HG03565 (cell line): ENCODE results near the gene MAN2A2.
"Not testable (repeated sequence)": the region's sequence is repeated elsewhere in the genome, so short reads cannot be mapped to it uniquely, and the experiment has no call there.

ENCODE experiments used
- ATAC-seq: cut with Tn5 transposase; IDR thresholded peaks from one replicate; pipeline ENCODE4 v1.9.1; 2021; ENCODE audit warnings: mild to moderate bottlenecking, moderate library complexity; ENCODE audit not compliant: unreplicated experiment

Gene MAN2A2

DNA sequence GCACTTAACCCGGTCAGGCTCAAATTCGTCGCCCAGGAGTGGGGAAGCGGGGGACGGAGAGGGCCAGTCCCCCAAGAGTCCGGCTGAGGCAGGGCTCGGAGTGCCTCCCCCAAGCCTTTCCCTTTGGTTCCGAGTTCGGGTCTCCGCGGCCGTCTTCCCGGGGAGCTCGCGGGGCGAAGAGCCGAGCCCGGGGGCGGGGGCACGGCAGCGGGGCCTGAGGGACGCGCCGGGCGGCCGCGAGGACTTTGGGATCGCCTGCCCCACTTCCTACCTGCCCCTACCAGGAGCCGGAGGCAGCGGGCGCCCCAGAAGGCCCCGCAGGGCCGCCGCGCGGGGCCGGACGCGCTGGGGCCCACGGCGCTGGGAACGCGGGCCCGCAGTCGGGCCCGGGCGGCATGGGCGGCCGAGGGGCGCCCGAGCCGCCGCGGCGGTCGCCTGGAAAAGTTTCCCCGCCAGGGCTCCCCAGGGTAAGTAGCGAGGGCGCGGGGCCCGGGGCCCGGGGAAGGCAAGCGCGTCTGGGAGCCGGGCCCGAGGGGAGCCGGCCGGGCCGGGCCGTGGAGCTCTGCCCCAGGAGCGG, 31.9 kb upstream of the MAN2A2 start:
- ATAC-seq, result no peak

DNA sequence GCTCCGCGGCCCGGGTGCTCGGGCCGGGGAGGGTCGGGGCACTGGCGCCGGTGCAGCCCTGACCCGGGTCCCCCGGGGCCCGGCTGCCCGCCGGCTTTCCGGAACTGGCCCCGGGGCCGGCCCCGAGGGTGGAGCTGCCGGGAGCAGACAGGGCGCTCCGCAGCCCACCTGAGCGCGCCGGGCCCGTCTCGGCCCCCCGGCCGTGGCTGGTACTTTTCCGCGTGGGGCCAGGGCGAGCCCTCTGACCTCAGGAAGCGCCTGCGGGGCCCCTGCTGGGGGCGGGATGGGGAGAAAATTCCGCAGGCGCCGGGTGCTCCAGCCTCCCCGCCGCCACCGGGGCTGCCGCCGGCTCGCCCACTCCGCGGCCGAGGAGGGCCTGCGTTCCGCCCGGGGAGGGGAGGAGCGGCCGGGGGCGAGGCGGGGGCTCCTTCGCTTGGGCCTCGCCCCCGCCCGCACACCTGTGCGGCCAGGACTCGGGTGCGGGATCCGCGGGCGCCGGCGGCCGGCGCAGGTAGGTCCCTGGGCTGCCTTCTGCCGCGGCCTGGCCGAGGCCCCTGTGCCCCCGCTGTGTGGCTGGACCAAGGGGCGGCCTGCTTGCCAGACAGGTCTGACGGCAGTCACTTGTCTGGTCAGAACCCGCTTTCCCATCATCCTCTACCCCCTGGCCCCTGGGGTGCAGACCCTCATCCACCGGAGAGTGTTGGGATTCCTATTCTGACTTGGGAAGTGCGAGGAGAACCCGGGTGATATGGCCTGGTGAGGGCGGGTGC, 31.2 kb upstream of the MAN2A2 start:
- ATAC-seq, result no peak

- ATAC-seq, result no peak
Observed at GRCh38 chr15:90872486-90873184, 30.5 kb upstream of the MAN2A2 start.

GRCh38 chr15:90873488-90873997, 29.6 kb upstream of the MAN2A2 start:
- ATAC-seq, result no peak

DNA sequence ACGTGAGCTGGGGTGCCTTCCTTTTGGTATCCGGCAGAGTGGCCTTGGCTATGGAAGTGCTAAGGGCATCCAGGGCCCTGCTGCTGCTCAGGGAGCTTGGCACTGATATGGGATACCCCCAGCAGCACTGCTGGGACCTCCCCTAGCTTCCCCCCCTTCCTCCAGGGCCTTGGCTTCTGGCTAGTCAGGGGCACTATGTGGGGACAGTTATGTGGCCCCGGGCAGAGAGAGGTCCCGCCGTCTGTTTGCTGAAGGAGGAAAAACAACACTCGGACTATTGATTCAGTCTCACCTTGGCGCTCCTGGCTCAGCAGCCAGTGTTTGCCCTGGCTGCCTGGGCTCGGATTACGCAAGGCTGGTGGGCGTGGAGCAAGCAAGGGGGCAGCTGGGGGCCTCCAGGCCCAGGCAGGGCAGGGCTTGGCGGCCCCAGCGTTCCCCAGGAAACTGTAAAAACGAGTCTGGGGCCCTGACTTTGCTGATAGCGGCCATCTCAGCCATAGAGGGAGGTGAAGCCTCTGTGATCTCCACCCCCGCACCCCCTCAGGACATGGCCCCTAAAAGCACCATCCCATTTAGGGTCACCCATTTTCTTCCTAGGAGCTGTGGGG, 29.0 kb upstream of the MAN2A2 start:
- no peak for ATAC-seq

GRCh38 chr15:90874986-90875385, 28.1 kb upstream of the MAN2A2 start:
- ATAC-seq, result not testable (repeated sequence)

GRCh38 chr15:90875549-90875981, 27.5 kb upstream of the MAN2A2 start:
- ATAC-seq, result no peak

DNA sequence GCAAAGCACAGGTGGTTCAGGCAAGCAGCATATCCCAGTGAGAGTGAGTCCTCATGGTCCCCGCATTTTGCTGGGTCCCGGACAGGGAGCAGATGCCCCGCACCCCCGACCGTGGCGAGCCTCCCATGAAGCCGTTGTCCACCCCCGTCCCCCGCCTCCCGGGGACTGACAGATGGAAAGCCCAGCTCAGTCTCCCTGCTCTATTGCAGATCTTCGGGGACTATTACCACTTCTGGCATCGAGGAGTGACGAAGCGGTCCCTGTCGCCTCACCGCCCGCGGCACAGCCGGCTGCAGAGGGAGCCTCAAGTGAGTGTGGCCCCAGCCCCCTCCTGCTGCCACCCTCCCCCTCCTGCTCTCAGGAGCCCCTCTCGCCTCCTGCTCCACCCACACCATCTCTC, 27.1 kb upstream of the MAN2A2 start:
- no peak for ATAC-seq

GRCh38 chr15:90876512-90877170, 26.5 kb upstream of the MAN2A2 start:
- no peak for ATAC-seq

DNA sequence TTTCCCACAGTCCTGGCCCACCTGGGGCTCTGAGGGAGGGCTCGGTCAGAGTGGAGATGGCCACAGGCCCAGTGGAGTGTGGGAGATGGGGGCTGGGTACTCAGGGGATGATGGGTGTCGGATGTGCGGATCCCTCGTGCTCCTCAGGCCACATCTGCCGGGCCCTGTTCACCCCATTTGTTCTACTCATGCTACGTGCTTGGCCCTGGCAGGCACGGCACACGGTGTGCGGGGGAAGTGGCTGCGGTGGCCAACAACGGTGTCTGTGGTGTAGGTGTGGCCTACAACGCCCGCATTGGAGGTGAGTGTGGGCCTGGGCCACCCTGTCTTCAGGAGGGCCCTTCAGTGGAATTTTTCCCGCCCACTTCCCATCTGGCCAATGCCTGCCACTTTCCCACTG, 25.8 kb upstream of the MAN2A2 start:
- ATAC-seq, result no peak

- ATAC-seq, result no peak
Observed at GRCh38 chr15:90877996-90878395, 25.1 kb upstream of the MAN2A2 start.

GRCh38 chr15:90878660-90879059, 24.4 kb upstream of the MAN2A2 start:
- ATAC-seq, result no peak

DNA sequence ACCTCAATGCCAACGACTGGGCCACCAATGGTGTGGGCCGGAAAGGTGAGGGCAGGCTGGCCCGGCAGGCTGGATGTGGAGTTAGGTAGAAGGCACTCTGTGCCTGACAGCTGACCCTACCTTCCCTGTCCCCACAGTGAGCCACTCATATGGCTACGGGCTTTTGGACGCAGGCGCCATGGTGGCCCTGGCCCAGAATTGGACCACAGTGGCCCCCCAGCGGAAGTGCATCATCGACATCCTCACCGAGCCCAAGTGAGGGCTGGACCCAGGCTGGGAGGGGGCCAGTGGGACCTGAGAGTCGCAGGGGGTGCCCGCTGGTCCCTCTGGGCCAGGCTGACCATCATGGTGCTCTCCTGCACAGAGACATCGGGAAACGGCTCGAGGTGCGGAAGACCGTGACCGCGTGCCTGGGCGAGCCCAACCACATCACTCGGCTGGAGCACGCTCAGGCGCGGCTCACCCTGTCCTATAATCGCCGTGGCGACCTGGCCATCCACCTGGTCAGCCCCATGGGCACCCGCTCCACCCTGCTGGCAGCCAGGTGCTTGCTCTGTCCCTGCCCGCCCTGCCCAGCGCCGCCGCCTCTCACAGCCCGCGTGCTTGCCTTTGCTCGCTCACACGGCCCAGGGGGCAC, 23.3 kb upstream of the MAN2A2 start:
- ATAC-seq, result no peak

- ATAC-seq, result no peak
Observed at GRCh38 chr15:90880381-90881145, 22.5 kb upstream of the MAN2A2 start.

DNA sequence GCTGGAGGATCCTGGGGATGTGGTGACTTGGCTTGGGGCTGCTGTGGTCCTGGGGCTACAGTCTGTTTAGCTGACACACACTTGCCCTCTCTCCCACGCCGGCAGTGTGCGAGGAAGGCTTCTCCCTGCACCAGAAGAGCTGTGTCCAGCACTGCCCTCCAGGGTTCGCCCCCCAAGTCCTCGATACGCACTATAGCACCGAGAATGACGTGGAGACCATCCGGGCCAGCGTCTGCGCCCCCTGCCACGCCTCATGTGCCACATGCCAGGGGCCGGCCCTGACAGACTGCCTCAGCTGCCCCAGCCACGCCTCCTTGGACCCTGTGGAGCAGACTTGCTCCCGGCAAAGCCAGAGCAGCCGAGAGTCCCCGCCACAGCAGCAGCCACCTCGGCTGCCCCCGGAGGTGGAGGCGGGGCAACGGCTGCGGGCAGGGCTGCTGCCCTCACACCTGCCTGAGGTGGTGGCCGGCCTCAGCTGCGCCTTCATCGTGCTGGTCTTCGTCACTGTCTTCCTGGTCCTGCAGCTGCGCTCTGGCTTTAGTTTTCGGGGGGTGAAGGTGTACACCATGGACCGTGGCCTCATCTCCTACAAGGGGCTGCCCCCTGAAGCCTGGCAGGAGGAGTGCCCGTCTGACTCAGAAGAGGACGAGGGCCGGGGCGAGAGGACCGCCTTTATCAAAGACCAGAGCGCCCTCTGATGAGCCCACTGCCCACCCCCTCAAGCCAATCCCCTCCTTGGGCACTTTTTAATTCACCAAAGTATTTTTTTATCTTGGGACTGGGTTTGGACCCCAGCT, 21.7 kb upstream of the MAN2A2 start:
- no peak for ATAC-seq

DNA sequence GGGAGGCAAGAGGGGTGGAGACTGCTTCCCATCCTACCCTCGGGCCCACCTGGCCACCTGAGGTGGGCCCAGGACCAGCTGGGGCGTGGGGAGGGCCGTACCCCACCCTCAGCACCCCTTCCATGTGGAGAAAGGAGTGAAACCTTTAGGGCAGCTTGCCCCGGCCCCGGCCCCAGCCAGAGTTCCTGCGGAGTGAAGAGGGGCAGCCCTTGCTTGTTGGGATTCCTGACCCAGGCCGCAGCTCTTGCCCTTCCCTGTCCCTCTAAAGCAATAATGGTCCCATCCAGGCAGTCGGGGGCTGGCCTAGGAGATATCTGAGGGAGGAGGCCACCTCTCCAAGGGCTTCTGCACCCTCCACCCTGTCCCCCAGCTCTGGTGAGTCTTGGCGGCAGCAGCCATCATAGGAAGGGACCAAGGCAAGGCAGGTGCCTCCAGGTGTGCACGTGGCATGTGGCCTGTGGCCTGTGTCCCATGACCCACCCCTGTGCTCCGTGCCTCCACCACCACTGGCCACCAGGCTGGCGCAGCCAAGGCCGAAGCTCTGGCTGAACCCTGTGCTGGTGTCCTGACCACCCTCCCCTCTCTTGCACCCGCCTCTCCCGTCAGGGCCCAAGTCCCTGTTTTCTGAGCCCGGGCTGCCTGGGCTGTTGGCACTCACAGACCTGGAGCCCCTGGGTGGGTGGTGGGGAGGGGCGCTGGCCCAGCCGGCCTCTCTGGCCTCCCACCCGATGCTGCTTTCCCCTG, 21.0 kb upstream of the MAN2A2 start:
- no peak for ATAC-seq

GRCh38 chr15:90882781-90883525, 20.1 kb upstream of the MAN2A2 start:
- no peak for ATAC-seq
